ENCODE results near the gene ATP2C1.

The ATP2C1 gene

DNA sequence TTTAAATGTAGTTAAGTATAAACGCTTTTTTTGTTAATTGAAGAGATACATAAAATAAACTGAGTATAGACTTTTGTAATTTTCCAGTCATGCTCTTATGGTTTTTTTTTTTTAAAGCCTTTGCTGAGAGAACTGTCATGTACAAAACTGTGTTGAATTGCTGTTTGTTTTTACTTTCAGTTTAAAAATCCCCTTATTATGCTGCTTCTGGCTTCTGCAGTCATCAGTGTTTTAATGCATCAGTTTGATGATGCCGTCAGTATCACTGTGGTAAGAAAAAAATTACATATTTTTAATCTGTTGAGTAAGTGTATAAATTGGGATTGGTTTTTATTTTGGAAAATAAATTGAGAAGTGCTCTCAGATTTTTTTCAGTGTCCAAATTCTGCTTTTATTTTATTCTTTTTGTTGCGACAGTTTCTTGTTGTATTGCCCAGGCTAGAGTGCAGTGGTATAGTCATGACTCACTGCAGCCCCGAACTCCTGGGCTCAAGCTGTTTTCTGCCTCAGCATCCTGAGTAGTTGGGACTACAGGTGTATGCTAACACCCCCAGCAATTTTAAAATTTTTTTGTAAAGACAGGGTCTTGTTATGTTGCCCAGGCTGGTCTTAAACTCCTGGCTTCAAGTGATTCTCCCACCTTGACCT lies 40.7 kb downstream of the ATP2C1 start:
- Mint-ChIP-seq H3K4me1 (peaks cover 15% of the 10 kb centered on the region), H3K4me3 (no peak overlapping the region), H3K36me3 (ENCODE audit: low read depth) (peaks cover 38% of the 10 kb centered on the region), H3K9me3 (no peaks in the 10 kb centered on the region), H3K27ac (no peak overlapping the region), H3K27me3 (ENCODE audit: low read depth, poor library complexity) (no peaks in the 10 kb centered on the region)
- TF ChIP-seq, protein P1, sequence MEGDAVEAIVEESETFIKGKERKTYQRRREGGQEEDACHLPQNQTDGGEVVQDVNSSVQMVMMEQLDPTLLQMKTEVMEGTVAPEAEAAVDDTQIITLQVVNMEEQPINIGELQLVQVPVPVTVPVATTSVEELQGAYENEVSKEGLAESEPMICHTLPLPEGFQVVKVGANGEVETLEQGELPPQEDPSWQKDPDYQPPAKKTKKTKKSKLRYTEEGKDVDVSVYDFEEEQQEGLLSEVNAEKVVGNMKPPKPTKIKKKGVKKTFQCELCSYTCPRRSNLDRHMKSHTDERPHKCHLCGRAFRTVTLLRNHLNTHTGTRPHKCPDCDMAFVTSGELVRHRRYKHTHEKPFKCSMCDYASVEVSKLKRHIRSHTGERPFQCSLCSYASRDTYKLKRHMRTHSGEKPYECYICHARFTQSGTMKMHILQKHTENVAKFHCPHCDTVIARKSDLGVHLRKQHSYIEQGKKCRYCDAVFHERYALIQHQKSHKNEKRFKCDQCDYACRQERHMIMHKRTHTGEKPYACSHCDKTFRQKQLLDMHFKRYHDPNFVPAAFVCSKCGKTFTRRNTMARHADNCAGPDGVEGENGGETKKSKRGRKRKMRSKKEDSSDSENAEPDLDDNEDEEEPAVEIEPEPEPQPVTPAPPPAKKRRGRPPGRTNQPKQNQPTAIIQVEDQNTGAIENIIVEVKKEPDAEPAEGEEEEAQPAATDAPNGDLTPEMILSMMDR (IDR thresholded peaks at IDR 0.05) = no peak
- DNase-seq = no peak

DNA sequence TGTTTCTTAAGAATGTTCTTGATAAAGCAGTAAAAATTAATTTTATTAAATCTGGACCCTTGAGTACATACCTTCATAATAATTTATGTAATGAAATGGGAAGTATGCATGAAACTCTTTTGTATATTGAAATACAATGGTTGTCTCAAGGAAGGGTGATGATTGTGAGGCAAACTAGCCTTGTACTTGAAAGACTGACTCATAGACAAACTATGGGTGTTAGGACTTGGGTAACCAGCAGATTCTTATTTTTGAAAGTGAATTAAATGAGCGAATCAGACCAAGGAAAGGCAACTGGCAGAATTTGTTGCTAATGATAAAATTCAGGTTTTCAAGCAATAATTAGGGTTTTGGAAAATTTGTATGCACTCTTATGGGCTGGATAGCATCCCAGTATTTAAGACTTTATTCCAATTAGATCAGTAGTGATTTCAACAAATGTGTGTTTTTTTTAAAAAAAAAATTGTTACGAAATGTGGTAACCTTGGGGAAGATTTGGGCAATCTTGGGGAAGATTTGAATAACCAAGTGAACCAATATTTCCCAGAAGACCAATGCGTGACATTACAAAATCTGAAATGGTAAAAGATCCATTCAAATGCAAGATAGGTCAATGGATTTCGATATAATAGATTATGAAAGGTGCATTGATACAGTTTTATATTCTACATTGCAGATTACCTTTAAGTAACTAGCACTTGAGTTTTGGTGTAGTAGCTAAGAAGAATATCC lies 42.0 kb downstream of the ATP2C1 start:
- Mint-ChIP-seq H3K27ac (no peak overlapping the region), H3K4me3 (no peak overlapping the region), H3K4me1 (peaks cover 14% of the 10 kb centered on the region), H3K36me3 (ENCODE audit: low read depth) (peaks cover 44% of the 10 kb centered on the region), H3K9me3 (no peaks in the 10 kb centered on the region), H3K27me3 (ENCODE audit: low read depth, poor library complexity) (no peaks in the 10 kb centered on the region)
- TF ChIP-seq, protein P1 (IDR thresholded peaks at IDR 0.05) = no peak
- DNase-seq = no peak

DNA sequence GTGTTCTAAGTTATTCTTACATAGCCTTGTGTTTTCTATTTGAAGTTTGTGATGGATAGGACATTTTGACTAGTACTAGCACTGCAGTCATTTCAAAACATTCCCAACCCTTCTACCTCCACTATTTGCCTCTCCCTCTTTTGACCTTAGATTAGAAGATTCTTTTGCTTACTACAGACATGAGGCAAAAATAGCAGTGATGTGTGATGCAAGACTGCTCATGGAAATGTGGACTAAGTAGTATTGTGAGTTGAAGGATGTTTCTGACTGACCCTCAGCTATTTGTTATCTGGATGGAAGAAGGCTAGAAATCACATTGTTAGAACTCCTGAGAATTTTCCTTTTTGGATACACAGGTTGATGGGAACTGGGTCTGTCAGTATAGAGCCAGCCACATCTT lies 45.9 kb downstream of the ATP2C1 start:
- DNase-seq = no peak
- peaks cover 8% of the 10 kb centered on the region for H3K4me1 Mint-ChIP-seq
- no peaks in the 10 kb centered on the region for H3K9me3 Mint-ChIP-seq
- no peak overlapping the region for H3K4me3 Mint-ChIP-seq
- H3K27ac Mint-ChIP-seq = no peak overlapping the region
- TF ChIP-seq, protein P1 (IDR thresholded peaks at IDR 0.05) = no peak
- peaks cover 54% of the 10 kb centered on the region for H3K36me3 Mint-ChIP-seq (ENCODE audit: low read depth)
- no peaks in the 10 kb centered on the region for H3K27me3 Mint-ChIP-seq (ENCODE audit: low read depth, poor library complexity)

DNA sequence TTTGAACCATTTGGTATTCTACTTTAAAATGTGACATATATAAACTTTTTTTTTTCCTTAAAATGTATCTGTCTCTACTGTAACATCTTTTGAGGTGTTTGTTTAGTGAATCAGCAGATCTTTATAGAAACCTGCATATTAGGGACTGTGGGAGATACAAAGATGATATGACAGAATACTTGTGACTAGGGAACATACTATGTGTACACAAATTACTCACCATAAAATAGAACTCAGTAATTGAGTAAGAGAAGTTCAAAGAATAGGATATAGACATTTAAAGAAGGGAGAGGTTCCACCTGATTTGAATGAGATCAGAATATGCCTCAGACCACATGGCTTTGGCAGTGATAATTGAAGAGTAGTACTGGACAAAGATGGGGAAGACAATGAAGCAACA lies 47.9 kb downstream of the ATP2C1 start:
- Mint-ChIP-seq H3K27me3 (ENCODE audit: low read depth, poor library complexity) (peaks cover 3% of the 10 kb centered on the region), H3K36me3 (ENCODE audit: low read depth) (peaks cover 57% of the 10 kb centered on the region), H3K27ac (no peak overlapping the region), H3K4me3 (no peak overlapping the region), H3K9me3 (no peaks in the 10 kb centered on the region), H3K4me1 (peaks cover 8% of the 10 kb centered on the region)
- TF ChIP-seq, protein P1 (IDR thresholded peaks at IDR 0.05) = no peak
- no peak for DNase-seq

DNA sequence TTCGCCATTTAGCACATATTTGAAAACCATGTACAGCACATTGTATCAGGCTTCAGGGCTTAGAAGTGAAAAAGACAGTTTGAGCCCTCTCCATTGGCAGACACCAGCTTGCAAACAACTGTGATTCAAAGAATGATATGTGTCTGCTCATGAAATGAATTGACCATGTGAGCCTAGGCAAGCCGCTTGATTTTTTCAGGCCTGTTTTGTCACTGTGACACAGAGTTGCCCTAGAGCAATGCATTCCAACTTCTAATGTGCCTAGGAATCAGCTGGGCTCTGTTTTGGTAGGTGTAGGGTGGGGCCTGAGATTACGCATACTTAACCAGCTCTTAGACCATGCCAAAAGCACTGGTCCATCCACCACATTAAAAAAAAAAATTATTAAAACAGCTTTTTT lies 53.0 kb downstream of the ATP2C1 start:
- no peak overlapping the region for H3K27ac Mint-ChIP-seq
- peaks cover 3% of the 10 kb centered on the region for H3K27me3 Mint-ChIP-seq (ENCODE audit: low read depth, poor library complexity)
- H3K9me3 Mint-ChIP-seq = peaks cover 9% of the 10 kb centered on the region
- TF ChIP-seq, protein P1 (IDR thresholded peaks at IDR 0.05) = no peak
- no peak overlapping the region for H3K4me3 Mint-ChIP-seq
- peaks cover 73% of the 10 kb centered on the region for H3K36me3 Mint-ChIP-seq (ENCODE audit: low read depth)
- H3K4me1 Mint-ChIP-seq = no peaks in the 10 kb centered on the region
- no peak for DNase-seq

Measured in nephron progenitor cell (in vitro differentiated cells).